GM12892 (cell line): ENCODE data around the gene FGF12.

ENCODE experiments used
- POLR2A ChIP-seq: IDR thresholded peaks from 2 replicates; pipeline ENCODE4 v1.6.1; 2011; ENCODE audit warnings: low read depth, low read length, control low read depth
- TAF1 ChIP-seq: IDR thresholded peaks from 2 replicates; pipeline ENCODE4 v1.6.1; 2011; ENCODE audit warnings: low read depth, mild to moderate bottlenecking, control low read depth, low read length, borderline replicate concordance

- TF ChIP-seq POLR2A = no peak
- TF ChIP-seq TAF1 = no peak
These were observed 453.7 kb downstream of the FGF12 start for GRCh38 chr3:192273697-192274010.
